Limb (tissue), 2 donors: ENCODE data around the gene EPHB1.

ENCODE experiments used
- DNase-seq, 2 donors: peaks; one replicate each; pipeline ENCODE4 v3.0.0-alpha.2; 2016; ENCODE audit errors: extremely low spot score in 2 of 2

Gene EPHB1

GRCh38 chr3:134794950-134795745 is at the start of gene EPHB1:
Gene EPHB1 (plus strand): TSS chr3:134795260.
- DNase-seq, result peak; percentile 92

GRCh38 chr3:134748698-134749097 is 46.4 kb upstream of the EPHB1 start:
- no peak for DNase-seq

GRCh38 chr3:134749174-134749573 is 45.9 kb upstream of the EPHB1 start:
- DNase-seq, result no peak

GRCh38 chr3:134749802-134750553 is 45.1 kb upstream of the EPHB1 start:
- DNase-seq, result no peak

GRCh38 chr3:134751831-134752230 is 43.2 kb upstream of the EPHB1 start:
- DNase-seq, result no peak

GRCh38 chr3:134752761-134753461 is 42.1 kb upstream of the EPHB1 start:
- no peak for DNase-seq

GRCh38 chr3:134753999-134754742 is 40.9 kb upstream of the EPHB1 start:
- no peak for DNase-seq

GRCh38 chr3:134754768-134755559 is 40.1 kb upstream of the EPHB1 start:
- DNase-seq, result peak in 1 of 2 donors; percentile 38

GRCh38 chr3:134755821-134756220 is 39.2 kb upstream of the EPHB1 start:
- DNase-seq, result no peak

- no peak for DNase-seq
These were observed 37.5 kb upstream of the EPHB1 start for GRCh38 chr3:134757549-134758069.

- DNase-seq, result no peak
These were observed 33.8 kb upstream of the EPHB1 start for GRCh38 chr3:134761213-134761612.

- DNase-seq, result no peak
These were observed 33.0 kb upstream of the EPHB1 start for GRCh38 chr3:134762016-134762415.

- no peak for DNase-seq
These were observed 29.6 kb upstream of the EPHB1 start for GRCh38 chr3:134765468-134765867.

- DNase-seq, result no peak
These were observed 28.8 kb upstream of the EPHB1 start for GRCh38 chr3:134766290-134766689.

GRCh38 chr3:134768116-134768515 is 26.9 kb upstream of the EPHB1 start:
- DNase-seq, result no peak

GRCh38 chr3:134768837-134769236 is 26.2 kb upstream of the EPHB1 start:
- DNase-seq, result no peak

- DNase-seq, result no peak
These were observed 25.7 kb upstream of the EPHB1 start for GRCh38 chr3:134769287-134769868.

GRCh38 chr3:134772011-134772410 is 23.0 kb upstream of the EPHB1 start:
- DNase-seq, result no peak

GRCh38 chr3:134772591-134772990 is 22.5 kb upstream of the EPHB1 start:
- no peak for DNase-seq

- no peak for DNase-seq
These were observed 19.2 kb upstream of the EPHB1 start for GRCh38 chr3:134775831-134776230.
